GM18951 (cell line): ENCODE measurements around the gene FZD4.

ENCODE experiments used
- POLR2A ChIP-seq: IDR thresholded peaks from 4 replicates; pipeline ENCODE4 v1.6.1; 2011; ENCODE audit warnings: mild to moderate bottlenecking; ENCODE audit not compliant: insufficient read length, insufficient read depth; ENCODE audit errors: extremely low read depth
- in situ Hi-C: fragments of 300-500 bp; cut with MboI; formaldehyde crosslinking; loops from one replicate; pipeline ENCODE4 v1.12.0; 2022; ENCODE audit warnings: low sequenced_read_pairs, mixed read lengths, inconsistent platforms; ENCODE audit not compliant: unreplicated experiment

Gene FZD4

GRCh38 chr11:86954269-86955110 lies 705 bp downstream of the FZD4 start:
- no peak for TF ChIP-seq POLR2A
- in situ Hi-C loops: no loop called here

GRCh38 chr11:86952221-86952875 lies 2.8 kb downstream of the FZD4 start:
- no peak for TF ChIP-seq POLR2A
- in situ Hi-C loops: no loop called here

GRCh38 chr11:86951706-86952105 lies 3.5 kb downstream of the FZD4 start:
- TF ChIP-seq POLR2A: no peak
- in situ Hi-C loops: no loop called here

- no peak for TF ChIP-seq POLR2A
- in situ Hi-C loops: no loop called here
Measured at GRCh38 chr11:86950661-86950995, 4.6 kb downstream of the FZD4 start.

- in situ Hi-C loops: loop anchor here (25.0 kb wide), 2 partner anchors 337 to 487 kb away; no protein-coding TSS in a partner anchor
- no peak for TF ChIP-seq POLR2A
Measured at GRCh38 chr11:86949995-86950660, 5.1 kb downstream of the FZD4 start.

GRCh38 chr11:86948733-86949132 lies 6.5 kb downstream of the FZD4 start:
- in situ Hi-C loops: loop anchor here (25.0 kb wide), 2 partner anchors 339 to 489 kb away; no protein-coding TSS in a partner anchor
- no peak for TF ChIP-seq POLR2A

GRCh38 chr11:86947541-86947940 lies 7.7 kb downstream of the FZD4 start:
- in situ Hi-C loops: loop anchor here (25.0 kb wide), 2 partner anchors 340 to 490 kb away; no protein-coding TSS in a partner anchor

GRCh38 chr11:86943505-86943904 lies 11.7 kb downstream of the FZD4 start:
- in situ Hi-C loops: loop anchor here (25.0 kb wide), 2 partner anchors 344 to 494 kb away; no protein-coding TSS in a partner anchor

More at GRCh38 chr11:86947541-86947940, 7.7 kb downstream of the FZD4 start:
- no peak for TF ChIP-seq POLR2A

- in situ Hi-C loops: loop anchor here (25.0 kb wide), 2 partner anchors 345 to 495 kb away; no protein-coding TSS in a partner anchor
- TF ChIP-seq POLR2A: no peak
Measured at GRCh38 chr11:86941871-86942599, 13.2 kb downstream of the FZD4 start.

GRCh38 chr11:86941077-86941870 lies 13.9 kb downstream of the FZD4 start:
- TF ChIP-seq POLR2A: no peak
- in situ Hi-C loops: loop anchor here (25.0 kb wide), 2 partner anchors 346 to 496 kb away; no protein-coding TSS in a partner anchor

- in situ Hi-C loops: loop anchor here (25.0 kb wide), 2 partner anchors 347 to 497 kb away; no protein-coding TSS in a partner anchor
- TF ChIP-seq POLR2A: no peak
Measured at GRCh38 chr11:86940122-86940777, 14.9 kb downstream of the FZD4 start.
